ENCODE results near the gene SRSF8.

DNA sequence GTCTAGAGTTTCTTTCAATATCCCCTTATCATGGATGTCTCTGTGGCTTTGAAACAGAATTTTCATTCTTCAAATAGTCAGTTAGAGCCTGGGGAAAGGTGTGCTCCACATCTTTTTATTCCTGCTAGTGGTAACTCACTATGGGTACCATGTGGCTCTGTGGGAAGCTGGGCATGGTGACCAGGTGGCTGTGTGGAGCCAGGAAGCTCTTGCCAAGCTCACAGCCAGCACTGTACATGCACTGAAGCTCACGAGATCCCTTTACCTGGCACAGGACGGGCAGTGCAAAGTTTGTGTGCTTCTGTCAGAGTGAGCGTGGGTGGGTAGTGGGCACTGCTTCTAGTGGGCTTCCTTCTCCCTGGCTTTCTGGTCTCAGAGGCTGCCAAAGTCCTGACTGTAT lies 23.8 kb upstream of the SRSF8 start:
- TF ChIP-seq CTCF (conservative IDR thresholded peaks at IDR 0.05): no peak
- TF ChIP-seq EZH2 (IDR thresholded peaks at IDR 0.05; ENCODE audit: low read depth): no peak

All from PC-9 (cell line).